ENCODE measurements around the gene TMEM18.

- TF ChIP-seq POLR2AphosphoS5 (IDR thresholded peaks at IDR 0.05; ENCODE audit: low read depth, low read length) (no peak), POU2F2 (IDR thresholded peaks at IDR 0.05; ENCODE audit: low read depth, low read length) (no peak), POLR2A (IDR thresholded peaks at IDR 0.05; ENCODE audit: low read depth, low read length) (no peak), SPI1 (IDR thresholded peaks at IDR 0.05; ENCODE audit: low read depth, low read length) (no peak), TAF1 (IDR thresholded peaks at IDR 0.05; ENCODE audit: low read depth, low read length) (no peak), PAX5 (IDR thresholded peaks at IDR 0.05; ENCODE audit: insufficient read depth, low read length, severe bottlenecking) (no peak)
Measured at GRCh38 chr2:641872-642815, 35.1 kb downstream of the TMEM18 start.
